Subcutaneous abdominal adipose tissue (tissue), 5 donors: Measurements from ENCODE around the gene DMRTA2.
A peak's percentile ranks its signal among the peaks of the same experiment; 100 is the strongest.

Experiments used
- H3K27ac ChIP-seq: one replicate; pipeline ENCODE4 v1.7.0; 2013; ENCODE audit warnings: low read depth, mild to moderate bottlenecking, inconsistent platforms, low read length, moderate library complexity
- H3K27me3 ChIP-seq, 5 donors: one replicate each; pipeline ENCODE4 v1.7.0; 2013; ENCODE audit warnings: low read length in 5 of 5, inconsistent platforms in 1 of 5; ENCODE audit not compliant: control insufficient read depth in 5 of 5, insufficient read depth in 4 of 5
- H3K36me3 ChIP-seq, 5 donors: one replicate each; pipeline ENCODE4 v1.7.0; 2013; ENCODE audit warnings: low read length in 5 of 5; ENCODE audit not compliant: control insufficient read depth in 5 of 5, insufficient read depth in 5 of 5
- H3K4me1 ChIP-seq, 5 donors: one replicate each; pipeline ENCODE4 v1.7.0; 2013; ENCODE audit warnings: low read length in 5 of 5, mild to moderate bottlenecking in 3 of 5, moderate library complexity in 1 of 5; ENCODE audit not compliant: control insufficient read depth in 5 of 5, insufficient read depth in 5 of 5
- H3K4me3 ChIP-seq, 5 donors: one replicate each; pipeline ENCODE4 v1.7.0; 2013; ENCODE audit warnings: low read length in 5 of 5, low read depth in 1 of 5
- H3K9ac ChIP-seq, 5 donors: one replicate each; pipeline ENCODE4 v1.7.0; 2013; ENCODE audit warnings: low read length in 5 of 5, mild to moderate bottlenecking in 4 of 5, moderate library complexity in 3 of 5
- H3K9me3 ChIP-seq, 5 donors: one replicate each; pipeline ENCODE4 v1.7.0; 2013; ENCODE audit warnings: low read length in 5 of 5; ENCODE audit not compliant: control insufficient read depth in 5 of 5
- donor health status: healthy.
- donor health status: healthy.
- donor health status: healthy.
- donor health status: healthy.
- donor health status: healthy.

The DMRTA2 gene

DNA sequence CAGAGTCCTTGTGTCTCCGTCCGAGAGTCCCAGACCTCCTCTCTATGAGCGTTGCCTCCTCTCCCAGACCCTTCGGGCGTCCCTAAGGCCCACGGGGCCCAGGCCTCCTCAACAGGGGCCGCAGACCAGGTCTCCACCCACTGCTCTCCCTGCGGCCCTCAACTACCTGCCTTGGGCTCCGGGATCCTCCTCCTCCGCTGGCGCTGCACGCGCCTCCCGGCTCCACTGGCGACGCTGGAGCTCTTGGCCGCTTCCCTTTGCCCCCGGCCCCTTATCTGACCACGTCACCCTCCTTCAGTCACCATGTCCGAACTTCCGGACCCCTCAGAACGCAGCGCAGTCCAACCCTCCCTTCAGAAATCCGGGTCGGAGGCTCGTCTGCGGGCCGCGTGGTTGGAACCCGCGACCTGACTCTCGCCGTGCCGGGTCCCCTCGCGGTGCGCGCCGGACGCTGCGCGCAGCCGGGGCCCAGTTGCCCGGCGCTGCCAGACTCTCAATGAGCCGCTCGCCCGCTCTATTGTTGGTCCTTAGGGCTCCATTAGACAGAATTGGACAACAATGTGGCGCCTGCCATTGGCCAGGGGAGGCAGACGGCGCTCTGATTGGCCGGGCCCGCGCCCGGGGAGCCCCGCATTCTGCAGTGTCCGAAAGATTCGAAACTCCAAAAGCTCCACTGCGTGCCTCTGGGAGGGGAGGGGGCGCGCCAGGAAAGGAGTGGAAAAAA is at the start of gene DMRTA2:
Gene DMRTA2 (minus strand): TSS at position 498 of the 724 bp plus-strand sequence. CDS start 1,907 bp downstream, outside the sequence.
- no peaks in the 10 kb centered on the region for H3K36me3 ChIP-seq
- no peak within 1 kb of the TSS for H3K9ac ChIP-seq
- peaks cover 69 to 95% (median 87%) of the 10 kb centered on the region in 5 donors for H3K27me3 ChIP-seq
- peak within 1 kb of the TSS; percentile 57 to 74 (median 64) for H3K4me3 ChIP-seq
- H3K4me1 ChIP-seq, result peaks cover 0 to 70% (median 66%) of the 10 kb centered on the region in 5 donors
- H3K9me3 ChIP-seq, result no peaks in the 10 kb centered on the region
- H3K27ac ChIP-seq, result no peak within 1 kb of the TSS

GRCh38 chr1:50471967-50472366 is 48.7 kb upstream of the DMRTA2 start:
- no peak overlapping the region for H3K4me3 ChIP-seq
- H3K36me3 ChIP-seq, result peaks cover 23 to 41% (median 34%) of the 10 kb centered on the region in 5 donors
- no peak overlapping the region for H3K27ac ChIP-seq
- no peaks in the 10 kb centered on the region for H3K27me3 ChIP-seq
- H3K9me3 ChIP-seq, result no peaks in the 10 kb centered on the region
- H3K9ac ChIP-seq, result no peak overlapping the region
- no peaks in the 10 kb centered on the region for H3K4me1 ChIP-seq

GRCh38 chr1:50462964-50463363 is 39.7 kb upstream of the DMRTA2 start:
- Histone ChIP-seq H3K27ac (no peak overlapping the region), H3K4me3 (no peak overlapping the region), H3K36me3 (peaks cover 7 to 23% (median 19%) of the 10 kb centered on the region in 5 donors), H3K4me1 (no peaks in the 10 kb centered on the region), H3K9ac (no peak overlapping the region), H3K27me3 (no peaks in the 10 kb centered on the region), H3K9me3 (no peaks in the 10 kb centered on the region)

DNA sequence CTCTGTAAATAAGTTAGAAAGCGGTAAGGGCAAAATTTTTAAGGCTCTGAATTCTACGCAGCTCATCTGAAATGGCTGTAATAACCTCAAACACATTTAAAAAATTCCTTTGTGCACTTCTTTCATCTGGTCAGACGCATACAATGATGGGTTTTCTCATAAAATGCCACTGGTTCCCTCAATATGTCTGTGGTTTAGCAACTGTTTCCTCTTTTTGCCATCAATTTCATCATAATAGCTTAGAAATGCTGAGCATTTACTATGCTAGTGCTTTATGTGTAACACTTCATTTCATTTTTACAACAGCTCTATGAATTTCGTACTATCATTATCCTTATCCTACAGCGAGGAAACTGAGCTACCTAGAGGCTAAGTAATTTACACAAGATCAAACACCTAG is 35.3 kb upstream of the DMRTA2 start:
- Histone ChIP-seq H3K27me3 (no peaks in the 10 kb centered on the region), H3K27ac (no peak overlapping the region), H3K36me3 (peaks cover 5 to 14% (median 9%) of the 10 kb centered on the region in 5 donors), H3K9me3 (no peaks in the 10 kb centered on the region), H3K4me1 (no peaks in the 10 kb centered on the region), H3K4me3 (no peak overlapping the region), H3K9ac (no peak overlapping the region)

GRCh38 chr1:50454911-50455310 is 31.7 kb upstream of the DMRTA2 start:
- Histone ChIP-seq H3K4me1 (no peaks in the 10 kb centered on the region), H3K4me3 (no peak overlapping the region), H3K27ac (no peak overlapping the region), H3K9ac (no peak overlapping the region), H3K9me3 (no peaks in the 10 kb centered on the region), H3K27me3 (no peaks in the 10 kb centered on the region), H3K36me3 (peaks cover 3 to 16% (median 4%) of the 10 kb centered on the region in 5 donors)

DNA sequence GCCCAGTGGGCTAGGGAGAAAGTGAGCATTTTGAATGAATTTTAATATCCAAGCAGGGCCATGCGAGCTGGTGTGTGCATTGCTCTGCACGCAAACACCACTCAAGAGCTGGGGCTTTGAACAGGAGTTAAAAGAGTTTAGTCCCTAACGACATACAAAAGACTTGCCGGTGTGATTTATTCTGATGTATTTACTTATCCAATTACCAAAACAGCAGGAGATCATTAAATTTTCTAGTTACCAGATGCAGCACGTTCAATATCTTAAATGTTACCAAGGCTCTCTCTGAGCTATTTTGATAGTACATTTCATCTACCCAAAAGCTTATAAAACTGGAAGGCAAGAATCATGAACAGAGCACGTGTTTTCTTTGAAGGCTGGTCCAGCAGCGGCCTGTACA is 30.0 kb upstream of the DMRTA2 start:
- Histone ChIP-seq H3K4me1 (no peaks in the 10 kb centered on the region), H3K27me3 (no peaks in the 10 kb centered on the region), H3K27ac (no peak overlapping the region), H3K9me3 (no peaks in the 10 kb centered on the region), H3K9ac (no peak overlapping the region), H3K4me3 (no peak overlapping the region), H3K36me3 (peaks cover 3 to 16% (median 4%) of the 10 kb centered on the region in 5 donors)

DNA sequence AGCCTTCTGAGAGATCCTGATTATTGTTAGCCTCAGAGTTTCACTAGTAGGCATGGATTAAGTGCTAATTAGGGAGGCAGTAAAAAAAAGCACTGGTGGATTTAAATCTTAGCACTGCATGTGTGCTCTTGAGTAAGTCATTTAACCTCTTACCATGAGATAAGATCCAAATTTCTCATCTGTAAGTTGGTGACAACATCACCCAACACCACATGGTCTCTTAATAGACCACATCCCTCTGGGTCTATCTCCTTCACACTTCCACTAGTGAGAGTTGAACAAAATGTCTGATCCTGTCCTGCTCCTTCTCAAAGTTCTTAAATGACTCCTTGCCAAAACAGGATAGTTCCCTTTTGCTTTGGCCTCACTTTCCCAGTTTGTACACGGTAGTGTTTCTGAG is 29.5 kb upstream of the DMRTA2 start:
- no peak overlapping the region for H3K27ac ChIP-seq
- no peaks in the 10 kb centered on the region for H3K4me1 ChIP-seq
- no peaks in the 10 kb centered on the region for H3K9me3 ChIP-seq
- H3K27me3 ChIP-seq, result no peaks in the 10 kb centered on the region
- peaks cover 3 to 16% (median 4%) of the 10 kb centered on the region in 5 donors for H3K36me3 ChIP-seq
- no peak overlapping the region for H3K4me3 ChIP-seq
- H3K9ac ChIP-seq, result no peak overlapping the region

DNA sequence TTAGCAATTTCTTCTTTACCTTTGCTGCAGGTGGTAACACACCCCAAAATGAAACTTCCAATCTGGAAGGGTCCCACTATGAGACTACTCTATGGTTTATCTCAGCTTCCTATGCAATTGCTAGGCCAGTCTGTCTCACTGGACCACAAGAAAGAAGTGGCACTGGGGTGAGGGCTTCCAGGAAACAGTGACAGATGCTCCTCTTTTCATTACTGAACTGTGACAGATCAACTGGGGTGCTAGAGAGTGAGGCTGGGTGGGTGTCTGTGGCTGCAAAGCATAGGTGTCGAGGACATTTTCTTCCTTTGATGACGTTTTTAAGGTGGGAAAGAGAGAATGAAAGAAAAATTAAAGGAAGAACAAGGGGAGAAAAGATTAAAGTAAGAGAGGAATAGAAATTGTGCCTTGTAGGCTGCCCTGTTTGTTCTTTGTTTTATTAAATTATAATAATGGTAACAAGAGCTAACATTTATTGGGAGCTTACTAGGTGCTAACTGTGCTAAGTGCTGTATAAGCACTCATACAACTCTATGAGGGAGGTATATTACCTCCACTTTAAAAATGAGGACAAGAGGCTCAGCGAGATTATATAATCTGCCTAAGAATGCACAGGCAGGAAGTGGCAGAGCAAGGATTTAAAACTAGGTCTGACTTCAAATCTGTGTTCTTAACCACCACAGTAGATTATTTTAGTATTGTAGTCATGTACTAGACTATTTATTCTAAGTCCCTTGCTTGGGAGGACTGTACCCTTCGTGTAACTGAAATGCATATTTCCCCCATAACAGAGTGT is 27.8 kb upstream of the DMRTA2 start:
- H3K4me3 ChIP-seq, result no peak overlapping the region
- H3K27ac ChIP-seq, result no peak overlapping the region
- H3K4me1 ChIP-seq, result no peaks in the 10 kb centered on the region
- H3K36me3 ChIP-seq, result peaks cover 3 to 16% (median 4%) of the 10 kb centered on the region in 5 donors
- no peak overlapping the region for H3K9ac ChIP-seq
- no peaks in the 10 kb centered on the region for H3K27me3 ChIP-seq
- no peaks in the 10 kb centered on the region for H3K9me3 ChIP-seq

- H3K9me3 ChIP-seq, result no peaks in the 10 kb centered on the region
- H3K9ac ChIP-seq, result no peak overlapping the region
Observed at GRCh38 chr1:50447961-50448360, 24.7 kb upstream of the DMRTA2 start.

GRCh38 chr1:50441183-50441582 is 17.9 kb upstream of the DMRTA2 start:
- Histone ChIP-seq H3K36me3 (peaks cover 23 to 47% (median 27%) of the 10 kb centered on the region in 5 donors), H3K27me3 (no peaks in the 10 kb centered on the region), H3K4me3 (no peak overlapping the region), H3K27ac (no peak overlapping the region), H3K9ac (no peak overlapping the region), H3K9me3 (no peaks in the 10 kb centered on the region), H3K4me1 (no peaks in the 10 kb centered on the region)

More at GRCh38 chr1:50447961-50448360, 24.7 kb upstream of the DMRTA2 start:
- no peaks in the 10 kb centered on the region for H3K4me1 ChIP-seq
- H3K27ac ChIP-seq, result no peak overlapping the region
- H3K36me3 ChIP-seq, result peaks cover 3 to 21% (median 5%) of the 10 kb centered on the region in 5 donors
- H3K4me3 ChIP-seq, result no peak overlapping the region
- H3K27me3 ChIP-seq, result no peaks in the 10 kb centered on the region
